Stimulated activated CD4-positive, alpha-beta T cell treated with anti-CD3 and anti-CD28 coated beads, Interleukin-4, amount 100 ng/mL, for 4 hours (primary cell): ENCODE data around the gene NUAK2.

ENCODE experiments used
- DNase-seq, 2 experiments: peaks; one replicate each; pipeline ENCODE4 v3.0.0-alpha.2; 2020

The NUAK2 gene

GRCh38 chr1:205345761-205346160 lies 24.2 kb upstream of the NUAK2 start:
- no peak for DNase-seq

- peak; percentile 56 to 66 for DNase-seq
Measured at GRCh38 chr1:205344066-205344928, 22.8 kb upstream of the NUAK2 start.

- no peak for DNase-seq
Measured at GRCh38 chr1:205343431-205344065, 22.0 kb upstream of the NUAK2 start.

GRCh38 chr1:205342986-205343385 lies 21.4 kb upstream of the NUAK2 start:
- DNase-seq = no peak

- DNase-seq = no peak
Measured at GRCh38 chr1:205340676-205341075, 19.1 kb upstream of the NUAK2 start.

GRCh38 chr1:205339717-205340116 lies 18.2 kb upstream of the NUAK2 start:
- no peak for DNase-seq

- no peak for DNase-seq
Measured at GRCh38 chr1:205339197-205339702, 17.7 kb upstream of the NUAK2 start.

- DNase-seq = no peak
Measured at GRCh38 chr1:205338011-205338410, 16.5 kb upstream of the NUAK2 start.

GRCh38 chr1:205337481-205337880 lies 15.9 kb upstream of the NUAK2 start:
- no peak for DNase-seq

- peak; percentile 73 to 75 for DNase-seq
Measured at GRCh38 chr1:205335692-205336091, 14.1 kb upstream of the NUAK2 start.

GRCh38 chr1:205332015-205332791 lies 10.7 kb upstream of the NUAK2 start:
- no peak for DNase-seq

- no peak for DNase-seq
Measured at GRCh38 chr1:205330150-205330549, 8.6 kb upstream of the NUAK2 start.

- no peak for DNase-seq
Measured at GRCh38 chr1:205329719-205330118, 8.2 kb upstream of the NUAK2 start.

GRCh38 chr1:205328476-205328875 lies 6.9 kb upstream of the NUAK2 start:
- no peak for DNase-seq

GRCh38 chr1:205326812-205327466 lies 5.4 kb upstream of the NUAK2 start:
- no peak for DNase-seq

GRCh38 chr1:205325334-205325884 lies 3.9 kb upstream of the NUAK2 start:
- DNase-seq = peak; percentile 27 to 32

- DNase-seq = no peak
Measured at GRCh38 chr1:205324781-205325180, 3.2 kb upstream of the NUAK2 start.

GRCh38 chr1:205323794-205324193 lies 2.2 kb upstream of the NUAK2 start:
- DNase-seq = no peak

GRCh38 chr1:205321959-205322283 lies 376 bp upstream of the NUAK2 start:
- no peak for DNase-seq

GRCh38 chr1:205319081-205320018 lies 2.2 kb downstream of the NUAK2 start:
- DNase-seq = no peak

- no peak for DNase-seq
Measured at GRCh38 chr1:205318231-205318991, 3.1 kb downstream of the NUAK2 start.
